Activated CD4-positive, alpha-beta memory T cell treated with anti-CD3 and anti-CD28 coated beads, Interleukin-2, amount 10 ng/mL, durations not matched to agents 7 days and 5 days (primary cell): ENCODE data around the gene SYNJ2. TPM values are rescaled to one million over a fixed set of nuclear protein-coding genes. Genes with fewer than 3 reads are reported as not detected.
A peak's percentile ranks its signal among the peaks of the same experiment; 100 is the strongest.

Source experiments
- CTCF ChIA-PET: fragments of 350-600 bp; sonication (Branson Sonifier 250); formaldehyde crosslinking; loops from one replicate; lab custom pipeline; 2021; ENCODE audit warnings: antibody characterized with exemption, inconsistent platforms; lab: Charles Lee
- POLR2A ChIA-PET: fragments of 350-600 bp; sonication (Branson Sonifier 250); formaldehyde crosslinking; loops from one replicate; lab custom pipeline; 2021; ENCODE audit warnings: antibody characterized with exemption; lab: Charles Lee
- DNase-seq: peaks from one replicate; pipeline ENCODE4 v3.0.0-alpha.2; 2020
- H3K27ac Mint-ChIP-seq: one replicate; pipeline ENCODE4 v1.8.0; 2021; ENCODE audit warnings: mild to moderate bottlenecking, mixed read lengths
- H3K27me3 Mint-ChIP-seq: one replicate; pipeline ENCODE4 v1.8.0; 2021; ENCODE audit warnings: mixed read lengths
- H3K36me3 Mint-ChIP-seq: one replicate; pipeline ENCODE4 v1.8.0; 2021; ENCODE audit warnings: low read depth, mixed read lengths
- H3K4me1 Mint-ChIP-seq: one replicate; pipeline ENCODE4 v1.8.0; 2021; ENCODE audit warnings: mixed read lengths
- H3K4me3 Mint-ChIP-seq: one replicate; pipeline ENCODE4 v1.8.0; 2021; ENCODE audit warnings: mild to moderate bottlenecking, mixed read lengths
- H3K9me3 Mint-ChIP-seq: one replicate; pipeline ENCODE4 v1.8.0; 2021; ENCODE audit warnings: mixed read lengths
- total RNA-seq, 2 experiments: library from RNA; stranded (reverse); gene quantifications; one replicate each; pipeline ENCODE4 v1.2.3, GENCODE V29; 2021

Gene SYNJ2
- total RNA-seq, 2 experiments from 2014 or later, result 36.8 to 39.1 TPM

- no peak overlapping the region for H3K4me3 Mint-ChIP-seq
- CTCF ChIA-PET, result interaction anchor here (1.3 to 2.6 kb wide), 3 partner anchors 12 to 59 kb away, joined by 3 to 7 read pairs (median 4); no protein-coding TSS in a partner anchor
- no peaks in the 10 kb centered on the region for H3K27me3 Mint-ChIP-seq
- DNase-seq, result no peak
- peaks cover 75% of the 10 kb centered on the region for H3K36me3 Mint-ChIP-seq
- H3K27ac Mint-ChIP-seq, result no peak overlapping the region
- no peaks in the 10 kb centered on the region for H3K9me3 Mint-ChIP-seq
- H3K4me1 Mint-ChIP-seq, result peaks cover 12% of the 10 kb centered on the region
- POLR2A ChIA-PET, result no interaction called here
Measured at GRCh38 chr6:158085261-158086053, 103.8 kb downstream of the SYNJ2 start.

- H3K27ac Mint-ChIP-seq, result no peak overlapping the region
- no peaks in the 10 kb centered on the region for H3K9me3 Mint-ChIP-seq
- ChIA-PET CTCF (interaction anchor here (1.3 to 2.6 kb wide), 3 partner anchors 12 to 60 kb away, joined by 3 to 7 read pairs (median 4); no protein-coding TSS in a partner anchor), POLR2A (no interaction called here)
- no peak overlapping the region for H3K4me3 Mint-ChIP-seq
- H3K36me3 Mint-ChIP-seq, result peaks cover 69% of the 10 kb centered on the region
- no peak for DNase-seq
- no peaks in the 10 kb centered on the region for H3K27me3 Mint-ChIP-seq
- peaks cover 12% of the 10 kb centered on the region for H3K4me1 Mint-ChIP-seq
Measured at GRCh38 chr6:158086054-158086503, 104.4 kb downstream of the SYNJ2 start.

GRCh38 chr6:158086504-158087223 lies 105.0 kb downstream of the SYNJ2 start:
- Mint-ChIP-seq H3K9me3 (no peaks in the 10 kb centered on the region), H3K4me3 (no peak overlapping the region), H3K27me3 (no peaks in the 10 kb centered on the region), H3K4me1 (peaks cover 12% of the 10 kb centered on the region), H3K36me3 (peaks cover 65% of the 10 kb centered on the region), H3K27ac (peak overlapping the region; percentile 29)
- CTCF ChIA-PET, result interaction anchor here (0.5 to 2.6 kb wide), 7 partner anchors 13 to 1082 kb away, joined by 3 to 7 read pairs (median 3); no protein-coding TSS in a partner anchor
- DNase-seq, result no peak
- POLR2A ChIA-PET, result no interaction called here

GRCh38 chr6:158087224-158087867 lies 105.7 kb downstream of the SYNJ2 start:
- Mint-ChIP-seq H3K27ac (no peak overlapping the region), H3K9me3 (no peaks in the 10 kb centered on the region), H3K4me1 (peaks cover 12% of the 10 kb centered on the region), H3K36me3 (peaks cover 68% of the 10 kb centered on the region), H3K27me3 (no peaks in the 10 kb centered on the region), H3K4me3 (no peak overlapping the region)
- no peak for DNase-seq
- ChIA-PET CTCF (interaction anchor here (0.5 to 2.6 kb wide), 6 partner anchors 14 to 1081 kb away, joined by 3 to 7 read pairs (median 3); no protein-coding TSS in a partner anchor), POLR2A (no interaction called here)

- ChIA-PET POLR2A (no interaction called here), CTCF (interaction anchor here (1.0 to 1.4 kb wide), 2 partner anchors 19 to 66 kb away, joined by 4 to 5 read pairs; no protein-coding TSS in a partner anchor)
- DNase-seq, result no peak
- Mint-ChIP-seq H3K4me3 (no peak overlapping the region), H3K27ac (no peak overlapping the region), H3K4me1 (no peaks in the 10 kb centered on the region), H3K27me3 (no peaks in the 10 kb centered on the region), H3K9me3 (no peaks in the 10 kb centered on the region), H3K36me3 (peaks cover 65% of the 10 kb centered on the region)
Measured at GRCh38 chr6:158092806-158093205, 111.1 kb downstream of the SYNJ2 start.

GRCh38 chr6:158095031-158095430 lies 113.4 kb downstream of the SYNJ2 start:
- CTCF ChIA-PET, result no interaction called here
- Mint-ChIP-seq H3K9me3 (no peaks in the 10 kb centered on the region), H3K27me3 (no peaks in the 10 kb centered on the region), H3K4me3 (no peak overlapping the region), H3K27ac (no peak overlapping the region), H3K4me1 (no peaks in the 10 kb centered on the region), H3K36me3 (peaks cover 57% of the 10 kb centered on the region)
- DNase-seq, result no peak
- POLR2A ChIA-PET, result no interaction called here

- H3K27ac Mint-ChIP-seq, result no peak overlapping the region
- H3K4me1 Mint-ChIP-seq, result no peaks in the 10 kb centered on the region
- no peak overlapping the region for H3K4me3 Mint-ChIP-seq
- H3K36me3 Mint-ChIP-seq, result peaks cover 53% of the 10 kb centered on the region
- ChIA-PET POLR2A (no interaction called here), CTCF (no interaction called here)
- H3K27me3 Mint-ChIP-seq, result no peaks in the 10 kb centered on the region
- no peak for DNase-seq
- no peaks in the 10 kb centered on the region for H3K9me3 Mint-ChIP-seq
Measured at GRCh38 chr6:158095671-158096070, 114.0 kb downstream of the SYNJ2 start.

GRCh38 chr6:158103228-158103627 lies 121.6 kb downstream of the SYNJ2 start:
- Mint-ChIP-seq H3K4me3 (no peak overlapping the region), H3K4me1 (no peaks in the 10 kb centered on the region), H3K27ac (no peak overlapping the region), H3K9me3 (no peaks in the 10 kb centered on the region), H3K36me3 (peaks cover 20% of the 10 kb centered on the region), H3K27me3 (no peaks in the 10 kb centered on the region)
- DNase-seq, result no peak
- CTCF ChIA-PET, result no interaction called here
- POLR2A ChIA-PET, result no interaction called here

- ChIA-PET CTCF (no interaction called here), POLR2A (interaction anchor here (0.9 kb wide), 1 partner anchor 32 kb away, joined by 3 read pairs; no protein-coding TSS in a partner anchor)
- no peak overlapping the region for H3K4me3 Mint-ChIP-seq
- no peaks in the 10 kb centered on the region for H3K4me1 Mint-ChIP-seq
- H3K36me3 Mint-ChIP-seq, result peaks cover 19% of the 10 kb centered on the region
- H3K27ac Mint-ChIP-seq, result no peak overlapping the region
- H3K27me3 Mint-ChIP-seq, result no peaks in the 10 kb centered on the region
- DNase-seq, result no peak
- no peaks in the 10 kb centered on the region for H3K9me3 Mint-ChIP-seq
Measured at GRCh38 chr6:158104696-158105095, 123.0 kb downstream of the SYNJ2 start.

GRCh38 chr6:158109748-158110147 lies 128.1 kb downstream of the SYNJ2 start:
- CTCF ChIA-PET, result interaction anchor here (1.8 kb wide), 1 partner anchor 10 kb away, joined by 4 read pairs; no protein-coding TSS in a partner anchor
- Mint-ChIP-seq H3K36me3 (peaks cover 25% of the 10 kb centered on the region), H3K4me3 (no peak overlapping the region), H3K4me1 (peaks cover 2% of the 10 kb centered on the region), H3K27me3 (no peaks in the 10 kb centered on the region), H3K9me3 (no peaks in the 10 kb centered on the region), H3K27ac (no peak overlapping the region)
- POLR2A ChIA-PET, result no interaction called here
- DNase-seq, result no peak

- Mint-ChIP-seq H3K27me3 (no peaks in the 10 kb centered on the region), H3K9me3 (no peaks in the 10 kb centered on the region), H3K36me3 (peaks cover 33% of the 10 kb centered on the region), H3K4me3 (no peak overlapping the region), H3K27ac (no peak overlapping the region), H3K4me1 (peaks cover 2% of the 10 kb centered on the region)
- CTCF ChIA-PET, result interaction anchor here (1.8 kb wide), 1 partner anchor 11 kb away, joined by 4 read pairs; no protein-coding TSS in a partner anchor
- POLR2A ChIA-PET, result no interaction called here
- DNase-seq, result no peak
Measured at GRCh38 chr6:158110986-158111385, 129.3 kb downstream of the SYNJ2 start.

GRCh38 chr6:158111987-158112386 lies 130.3 kb downstream of the SYNJ2 start:
- ChIA-PET CTCF (no interaction called here), POLR2A (no interaction called here)
- Mint-ChIP-seq H3K27me3 (no peaks in the 10 kb centered on the region), H3K4me3 (no peak overlapping the region), H3K9me3 (no peaks in the 10 kb centered on the region), H3K36me3 (peaks cover 33% of the 10 kb centered on the region), H3K27ac (no peak overlapping the region), H3K4me1 (peaks cover 2% of the 10 kb centered on the region)
- no peak for DNase-seq
